SK-N-SH (cell line): Measurements from ENCODE around the gene MYO7A. TPM values are rescaled to one million over a fixed set of nuclear protein-coding genes. Genes with fewer than 3 reads are reported as not detected.

Experiments used
- CTCF ChIA-PET: fragments of 300-600, 350-600 bp; formaldehyde crosslinking; extraction: SDS; loops from one replicate; lab custom pipeline; 2021; lab: Yijun Ruan, JAX
- POLR2A ChIA-PET: fragments of 350-600 bp; sonication (Branson Sonifier 250); formaldehyde crosslinking; extraction: SDS; loops from one replicate; lab custom pipeline; 2020; ENCODE audit warnings: antibody characterized with exemption, inconsistent platforms; lab: Yijun Ruan, JAX
- DNase-seq: peaks from one replicate; pipeline ENCODE4 v3.0.0; 2012
- H2AFZ ChIP-seq: fragments of 200-600 bp; sonication (generic); 2 replicates; pipeline ENCODE4 v1.8.1; 2016; ENCODE audit warnings: antibody characterized with exemption, mild to moderate bottlenecking, low read depth
- H3F3A ChIP-seq: fragments of 200-600 bp; sonication (generic); replicated peaks from 2 replicates; pipeline ENCODE3; 2016; ENCODE audit warnings: antibody characterized with exemption, mild to moderate bottlenecking; ENCODE audit not compliant: insufficient read depth
- H3K27ac ChIP-seq, 2 experiments: fragments of 200-500 bp in 1 of 2; fragments of 200-600 bp in 1 of 2; sonication (Bioruptor generic) in 1 of 2; sonication (generic), shearing (Covaris generic) in 1 of 2; 2 replicates each; pipeline versions ENCODE4 v1.5.1 to v1.6.1; 2014 to 2016; ENCODE audit warnings: low read depth in 2 of 2, inconsistent platforms in 1 of 2, low read length in 1 of 2, mild to moderate bottlenecking in 1 of 2, mixed read lengths in 1 of 2
- H3K27me3 ChIP-seq: fragments of 200-600 bp; sonication (generic), shearing (Covaris generic); 2 replicates; pipeline ENCODE4 v1.6.1; 2016; ENCODE audit warnings: mixed run types; ENCODE audit not compliant: insufficient read depth
- H3K36me3 ChIP-seq, 2 experiments: fragments of 200-500 bp in 1 of 2; fragments of 200-600 bp in 1 of 2; sonication (Bioruptor generic) in 1 of 2; sonication (generic) in 1 of 2; replicated peaks in 1 of 2; 2 replicates each; pipeline versions ENCODE3 to v1.5.1; 2014 to 2016; ENCODE audit warnings: low read length in 1 of 2, mild to moderate bottlenecking in 1 of 2; ENCODE audit not compliant: insufficient read depth in 2 of 2, control insufficient read depth in 1 of 2
- H3K4me1 ChIP-seq, 2 experiments: fragments of 200-500 bp in 1 of 2; fragments of 200-600 bp in 1 of 2; sonication (Bioruptor generic) in 1 of 2; sonication (generic), shearing (Covaris generic) in 1 of 2; 2 replicates each; pipeline versions ENCODE4 v1.5.1 to v1.6.1; 2014 to 2016; ENCODE audit warnings: low read depth in 1 of 2, low read length in 1 of 2, mixed run types in 1 of 2; ENCODE audit not compliant: insufficient read depth in 2 of 2, control insufficient read depth in 1 of 2
- H3K4me2 ChIP-seq: fragments of 200-600 bp; sonication (generic), shearing (Covaris generic); 2 replicates; pipeline ENCODE4 v1.6.1; 2017; ENCODE audit warnings: mixed run types
- H3K4me3 ChIP-seq, 2 experiments: fragments of 200-500 bp in 1 of 2; fragments of 200-600 bp in 1 of 2; sonication (Bioruptor generic) in 1 of 2; sonication (generic), shearing (Covaris generic) in 1 of 2; 2 replicates each; pipeline versions ENCODE4 v1.5.1 to v1.8.1; 2014 to 2016; ENCODE audit warnings: low read depth in 2 of 2, inconsistent platforms in 1 of 2, low read length in 1 of 2, mild to moderate bottlenecking in 1 of 2, mixed read lengths in 1 of 2, moderate library complexity in 1 of 2
- H3K79me2 ChIP-seq: fragments of 200-600 bp; sonication (generic); 2 replicates; pipeline ENCODE4 v1.8.1; 2017; ENCODE audit warnings: mild to moderate bottlenecking; ENCODE audit not compliant: insufficient read depth
- H3K9ac ChIP-seq: fragments of 200-600 bp; sonication (generic); 2 replicates; pipeline ENCODE4 v1.6.1; 2017; ENCODE audit warnings: mixed run types
- H3K9me2 ChIP-seq: fragments of 200-600 bp; sonication (generic); 2 replicates; pipeline ENCODE4 v1.6.1; 2017; ENCODE audit warnings: mixed run types
- H3K9me3 ChIP-seq: fragments of 200-600 bp; sonication (generic); 2 replicates; pipeline ENCODE4 v1.6.1; 2017; ENCODE audit warnings: mixed run types, mild to moderate bottlenecking, moderate library complexity
- H4K20me1 ChIP-seq: fragments of 200-600 bp; sonication (generic); 2 replicates; pipeline ENCODE4 v1.6.1; 2017; ENCODE audit warnings: mild to moderate bottlenecking, mixed run types; ENCODE audit not compliant: insufficient read depth
- CHD2 ChIP-seq: fragments of 150-350 bp; IDR thresholded peaks from 2 replicates; pipeline ENCODE4 v1.6.1; 2018; ENCODE audit warnings: low read length; ENCODE audit not compliant: partially characterized antibody
- ELF1 ChIP-seq: IDR thresholded peaks from 2 replicates; pipeline ENCODE4 v1.4.0; 2012
- EP300 ChIP-seq, 2 experiments: IDR thresholded peaks; 2 replicates each; pipeline versions ENCODE4 v1.4.0 to v1.6.1; 2012; ENCODE audit warnings: borderline replicate concordance in 1 of 2, low read depth in 1 of 2, low read length in 1 of 2
- FOSL2 ChIP-seq: IDR thresholded peaks from 2 replicates; pipeline ENCODE4 v1.4.0; 2012; ENCODE audit warnings: low read depth, mild to moderate bottlenecking, moderate library complexity, borderline replicate concordance
- FOXJ3 ChIP-seq: sonication (generic); formaldehyde crosslinking; IDR thresholded peaks from 2 replicates; pipeline ENCODE4 v1.5.1; 2020; ENCODE audit warnings: mild to moderate bottlenecking, missing genetic modification reagents
- JUND ChIP-seq: IDR thresholded peaks from 2 replicates; pipeline ENCODE4 v1.4.0; 2012
- MEF2A ChIP-seq: IDR thresholded peaks from 2 replicates; pipeline ENCODE4 v1.4.0; 2012; ENCODE audit warnings: low read depth, borderline replicate concordance
- MXI1 ChIP-seq: IDR thresholded peaks from 2 replicates; pipeline ENCODE4 v1.6.1; 2012; ENCODE audit warnings: mild to moderate bottlenecking, low read depth, low read length, improper control_type of control experiment
- NRF1 ChIP-seq: IDR thresholded peaks from 2 replicates; pipeline ENCODE4 v1.6.1; 2012; ENCODE audit warnings: low read depth, mild to moderate bottlenecking, low read length
- RAD21 ChIP-seq: IDR thresholded peaks from 2 replicates; pipeline ENCODE4 v1.6.1; 2012; ENCODE audit warnings: mild to moderate bottlenecking, low read length
- RCOR1 ChIP-seq: fragments of 150-350 bp; IDR thresholded peaks from 2 replicates; pipeline ENCODE4 v1.6.1; 2017; ENCODE audit warnings: antibody characterized with exemption, low read length
- RFX5 ChIP-seq: IDR thresholded peaks from 2 replicates; pipeline ENCODE4 v1.6.1; 2012; ENCODE audit warnings: mild to moderate bottlenecking, improper control_type of control experiment, low read length
- TAF1 ChIP-seq: IDR thresholded peaks from 2 replicates; pipeline ENCODE4 v1.6.1; 2012; ENCODE audit warnings: low read depth, mild to moderate bottlenecking, low read length, moderate library complexity, borderline replicate concordance
- TEAD4 ChIP-seq: IDR thresholded peaks from 2 replicates; pipeline ENCODE4 v1.4.0; 2012; ENCODE audit warnings: mild to moderate bottlenecking, borderline replicate concordance; ENCODE audit not compliant: insufficient read depth
- YY1 ChIP-seq: IDR thresholded peaks from 2 replicates; pipeline ENCODE4 v1.4.0; 2012; ENCODE audit warnings: low read depth, mild to moderate bottlenecking
- WGBS: methylation state at CpG from one replicate; pipeline ENCODE4 v1.1.6; 2017; ENCODE audit warnings: low lambda C conversion rate; 5-methylcytosine and 5-hydroxymethylcytosine counted together
- polyA plus RNA-seq, 3 experiments: library from polyadenylated mRNA; depleted of rRNA; stranded (reverse); fragments of >200 nt; gene quantifications; 2 replicates each; pipeline ENCODE4 v1.2.3, GENCODE V29; 2012
- TF ChIP-seq, protein P1 (sequence below): IDR thresholded peaks from 2 replicates; pipeline ENCODE4 v1.4.0; 2012; ENCODE audit warnings: low read depth
- TF ChIP-seq, protein P2 (sequence below): IDR thresholded peaks from 2 replicates; pipeline ENCODE4; 2012
- TF ChIP-seq, protein P3 (sequence below): IDR thresholded peaks from 2 replicates; pipeline ENCODE4 v1.6.1; 2012; ENCODE audit warnings: mild to moderate bottlenecking, low read depth, low read length, moderate library complexity
- TF ChIP-seq, protein P4 (sequence below): IDR thresholded peaks from 2 replicates; pipeline ENCODE4 v1.4.0; 2012; ENCODE audit warnings: low read depth, borderline replicate concordance

MYO7A gene
- polyA plus RNA-seq, 1 of the 3 experiments (the other 2 are of a cell fraction) = 0.08 TPM

DNA sequence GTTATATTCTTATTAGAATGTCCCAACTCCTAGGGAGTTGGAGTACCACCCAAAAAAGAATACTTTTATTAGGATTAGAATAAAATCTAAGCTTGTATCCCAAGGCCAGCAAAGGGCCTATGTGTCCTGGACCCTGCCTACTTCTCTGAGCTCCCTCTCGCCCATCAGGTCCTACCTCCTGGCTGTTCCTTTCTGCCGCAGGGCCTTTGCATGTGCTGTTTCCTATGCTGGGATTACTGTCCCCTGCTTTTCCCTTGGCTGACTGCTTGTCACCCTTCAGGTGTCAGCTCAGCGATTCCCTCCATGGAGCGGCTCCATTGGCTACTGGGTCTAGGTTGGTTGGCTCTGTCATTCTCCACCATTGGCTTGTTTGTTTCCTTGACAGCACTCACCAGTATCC lies 13.4 kb downstream of the MYO7A start:
- Histone ChIP-seq H3K4me2 (no peak overlapping the region), H3F3A (no peaks in the 10 kb centered on the region), H3K9me2 (no peaks in the 10 kb centered on the region), H2AFZ (no peak overlapping the region), H3K9ac (no peak overlapping the region), H3K4me3 (no peak overlapping the region), H3K4me1 (peaks cover 0 to 43% of the 10 kb centered on the region in 2 experiments; a peak in 1 of 4 replicates), H3K9me3 (no peaks in the 10 kb centered on the region), H3K27ac (no peak overlapping the region), H3K36me3 (no peaks in the 10 kb centered on the region), H3K79me2 (no peaks in the 10 kb centered on the region), H3K27me3 (no peaks in the 10 kb centered on the region), H4K20me1 (no peaks in the 10 kb centered on the region)
- CTCF ChIA-PET = interaction anchor here (1.8 to 4.2 kb wide), 3 partner anchors 14 to 94 kb away, joined by 7 to 30 read pairs (median 8); partner anchors contain the start of gene MYO7A
- WGBS = 96% methylated on average over 4 of the region's 4 CpGs
- DNase-seq = no peak
- POLR2A ChIA-PET = no interaction called here
- TF ChIP-seq EP300 (IDR thresholded peaks at IDR 0.05; ENCODE audit: borderline replicate concordance in 1 of 2, low read depth in 1 of 2, low read length in 1 of 2) (no peak), MXI1 (no peak), CHD2 (no peak), TAF1 (no peak)

- POLR2A ChIA-PET = no interaction called here
- no peaks in the 10 kb centered on the region for H4K20me1 ChIP-seq
- H2AFZ ChIP-seq = no peak overlapping the region
- no peaks in the 10 kb centered on the region for H3K9me2 ChIP-seq
- H3K27me3 ChIP-seq = no peaks in the 10 kb centered on the region
- H3F3A ChIP-seq = no peaks in the 10 kb centered on the region
- no peak overlapping the region for H3K4me3 ChIP-seq
- no peaks in the 10 kb centered on the region for H3K79me2 ChIP-seq
- H3K9me3 ChIP-seq = no peaks in the 10 kb centered on the region
- no peak overlapping the region for H3K27ac ChIP-seq
- no peak overlapping the region for H3K9ac ChIP-seq
- TF ChIP-seq TAF1 (no peak), YY1 (no peak), JUND (no peak), MEF2A (no peak), FOSL2 (no peak), FOXJ3 (CRISPR knock-in tag) (no peak), CHD2 (no peak), ELF1 (no peak), RAD21 (no peak), RCOR1 (no peak), TEAD4 (no peak), NRF1 (no peak), RFX5 (no peak)
- TF ChIP-seq, protein P1, sequence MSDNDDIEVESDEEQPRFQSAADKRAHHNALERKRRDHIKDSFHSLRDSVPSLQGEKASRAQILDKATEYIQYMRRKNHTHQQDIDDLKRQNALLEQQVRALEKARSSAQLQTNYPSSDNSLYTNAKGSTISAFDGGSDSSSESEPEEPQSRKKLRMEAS = no peak
- TF ChIP-seq, protein P2, sequence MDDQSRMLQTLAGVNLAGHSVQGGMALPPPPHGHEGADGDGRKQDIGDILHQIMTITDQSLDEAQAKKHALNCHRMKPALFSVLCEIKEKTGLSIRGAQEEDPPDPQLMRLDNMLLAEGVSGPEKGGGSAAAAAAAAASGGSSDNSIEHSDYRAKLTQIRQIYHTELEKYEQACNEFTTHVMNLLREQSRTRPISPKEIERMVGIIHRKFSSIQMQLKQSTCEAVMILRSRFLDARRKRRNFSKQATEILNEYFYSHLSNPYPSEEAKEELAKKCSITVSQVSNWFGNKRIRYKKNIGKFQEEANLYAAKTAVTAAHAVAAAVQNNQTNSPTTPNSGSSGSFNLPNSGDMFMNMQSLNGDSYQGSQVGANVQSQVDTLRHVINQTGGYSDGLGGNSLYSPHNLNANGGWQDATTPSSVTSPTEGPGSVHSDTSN = no peak
- TF ChIP-seq, protein P3, sequence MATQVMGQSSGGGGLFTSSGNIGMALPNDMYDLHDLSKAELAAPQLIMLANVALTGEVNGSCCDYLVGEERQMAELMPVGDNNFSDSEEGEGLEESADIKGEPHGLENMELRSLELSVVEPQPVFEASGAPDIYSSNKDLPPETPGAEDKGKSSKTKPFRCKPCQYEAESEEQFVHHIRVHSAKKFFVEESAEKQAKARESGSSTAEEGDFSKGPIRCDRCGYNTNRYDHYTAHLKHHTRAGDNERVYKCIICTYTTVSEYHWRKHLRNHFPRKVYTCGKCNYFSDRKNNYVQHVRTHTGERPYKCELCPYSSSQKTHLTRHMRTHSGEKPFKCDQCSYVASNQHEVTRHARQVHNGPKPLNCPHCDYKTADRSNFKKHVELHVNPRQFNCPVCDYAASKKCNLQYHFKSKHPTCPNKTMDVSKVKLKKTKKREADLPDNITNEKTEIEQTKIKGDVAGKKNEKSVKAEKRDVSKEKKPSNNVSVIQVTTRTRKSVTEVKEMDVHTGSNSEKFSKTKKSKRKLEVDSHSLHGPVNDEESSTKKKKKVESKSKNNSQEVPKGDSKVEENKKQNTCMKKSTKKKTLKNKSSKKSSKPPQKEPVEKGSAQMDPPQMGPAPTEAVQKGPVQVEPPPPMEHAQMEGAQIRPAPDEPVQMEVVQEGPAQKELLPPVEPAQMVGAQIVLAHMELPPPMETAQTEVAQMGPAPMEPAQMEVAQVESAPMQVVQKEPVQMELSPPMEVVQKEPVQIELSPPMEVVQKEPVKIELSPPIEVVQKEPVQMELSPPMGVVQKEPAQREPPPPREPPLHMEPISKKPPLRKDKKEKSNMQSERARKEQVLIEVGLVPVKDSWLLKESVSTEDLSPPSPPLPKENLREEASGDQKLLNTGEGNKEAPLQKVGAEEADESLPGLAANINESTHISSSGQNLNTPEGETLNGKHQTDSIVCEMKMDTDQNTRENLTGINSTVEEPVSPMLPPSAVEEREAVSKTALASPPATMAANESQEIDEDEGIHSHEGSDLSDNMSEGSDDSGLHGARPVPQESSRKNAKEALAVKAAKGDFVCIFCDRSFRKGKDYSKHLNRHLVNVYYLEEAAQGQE = no peak
- TF ChIP-seq, protein P4, sequence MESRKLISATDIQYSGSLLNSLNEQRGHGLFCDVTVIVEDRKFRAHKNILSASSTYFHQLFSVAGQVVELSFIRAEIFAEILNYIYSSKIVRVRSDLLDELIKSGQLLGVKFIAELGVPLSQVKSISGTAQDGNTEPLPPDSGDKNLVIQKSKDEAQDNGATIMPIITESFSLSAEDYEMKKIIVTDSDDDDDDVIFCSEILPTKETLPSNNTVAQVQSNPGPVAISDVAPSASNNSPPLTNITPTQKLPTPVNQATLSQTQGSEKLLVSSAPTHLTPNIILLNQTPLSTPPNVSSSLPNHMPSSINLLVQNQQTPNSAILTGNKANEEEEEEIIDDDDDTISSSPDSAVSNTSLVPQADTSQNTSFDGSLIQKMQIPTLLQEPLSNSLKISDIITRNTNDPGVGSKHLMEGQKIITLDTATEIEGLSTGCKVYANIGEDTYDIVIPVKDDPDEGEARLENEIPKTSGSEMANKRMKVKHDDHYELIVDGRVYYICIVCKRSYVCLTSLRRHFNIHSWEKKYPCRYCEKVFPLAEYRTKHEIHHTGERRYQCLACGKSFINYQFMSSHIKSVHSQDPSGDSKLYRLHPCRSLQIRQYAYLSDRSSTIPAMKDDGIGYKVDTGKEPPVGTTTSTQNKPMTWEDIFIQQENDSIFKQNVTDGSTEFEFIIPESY = no peak
- CTCF ChIA-PET = interaction anchor here (0.8 to 4.2 kb wide), 3 partner anchors 15 to 406 kb away, joined by 3 to 30 read pairs (median 16); partner anchors contain the start of gene MYO7A
- peak; percentile 58 for DNase-seq
- H3K36me3 ChIP-seq = no peaks in the 10 kb centered on the region
- WGBS = 79% methylated on average over 4 of the region's 11 CpGs
- H3K4me1 ChIP-seq = peaks cover 0 to 40% of the 10 kb centered on the region in 2 experiments; a peak in 1 of 4 replicates
- H3K4me2 ChIP-seq = no peak overlapping the region
These were observed 14.3 kb downstream of the MYO7A start for GRCh38 chr11:77142091-77142975.
